DMS53 treated with DMSO at 0.1 percent for 48 hours (cell line): Measurements from ENCODE around the gene ADAMTS13.
A peak's percentile ranks its signal among the peaks of the same experiment; 100 is the strongest.
"Not testable (repeated sequence)": the region's sequence is repeated elsewhere in the genome, so short reads cannot be mapped to it uniquely, and the experiment has no call there.

ENCODE experiments used
- DNase-seq: peaks from one replicate; lab custom pipeline; 2025; ENCODE audit not compliant: unreplicated experiment; lab: John Stamatoyannopoulos, UW

The ADAMTS13 gene

GRCh38 chr9:133424187-133424586 lies 2.0 kb downstream of the ADAMTS13 start:
- no peak for DNase-seq

DNA sequence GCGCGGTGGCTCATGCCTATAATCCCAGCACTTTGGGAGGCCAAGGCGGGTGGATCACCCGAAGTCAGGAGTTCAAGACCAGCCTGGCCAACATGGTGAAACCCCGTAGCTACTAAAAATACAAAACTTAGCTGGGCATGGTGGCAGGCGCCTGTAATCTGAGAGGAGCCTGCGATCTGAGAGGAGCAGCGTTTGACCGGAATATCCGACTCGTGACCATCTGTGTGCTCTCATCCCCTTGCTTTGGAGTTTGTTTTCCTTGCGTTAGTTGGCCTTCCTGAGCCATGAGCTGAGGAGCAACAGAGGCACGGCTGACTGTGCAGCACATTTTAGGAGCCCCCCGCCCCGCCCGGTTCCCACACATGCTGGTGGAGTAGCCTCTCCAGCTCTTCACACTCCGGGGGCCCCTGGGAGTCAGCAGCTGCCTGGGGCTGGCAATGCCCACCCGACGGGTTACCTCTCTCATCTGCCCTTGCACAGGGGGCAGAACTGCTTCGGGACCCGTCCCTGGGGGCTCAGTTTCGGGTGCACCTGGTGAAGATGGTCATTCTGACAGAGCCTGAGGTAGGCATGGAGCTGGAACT lies 3.0 kb downstream of the ADAMTS13 start:
- no peak for DNase-seq

DNA sequence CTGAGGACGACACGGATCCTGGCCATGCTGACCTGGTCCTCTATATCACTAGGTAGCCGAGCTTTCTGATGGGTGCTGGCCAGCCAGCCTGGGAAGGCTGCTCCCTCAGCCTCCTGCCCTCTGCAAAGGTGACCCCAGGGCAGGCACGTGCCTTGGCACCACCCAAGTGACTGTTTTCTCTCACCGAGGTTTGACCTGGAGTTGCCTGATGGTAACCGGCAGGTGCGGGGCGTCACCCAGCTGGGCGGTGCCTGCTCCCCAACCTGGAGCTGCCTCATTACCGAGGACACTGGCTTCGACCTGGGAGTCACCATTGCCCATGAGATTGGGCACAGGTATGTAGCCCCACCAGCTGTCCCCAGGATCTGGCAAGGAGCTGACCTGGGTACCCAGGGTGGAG lies 3.8 kb downstream of the ADAMTS13 start:
- DNase-seq = no peak

- DNase-seq = no peak
Measured at GRCh38 chr9:133427658-133428348, 5.6 kb downstream of the ADAMTS13 start.

- DNase-seq = peak; percentile 53
Measured at GRCh38 chr9:133428617-133429101, 6.5 kb downstream of the ADAMTS13 start.

DNA sequence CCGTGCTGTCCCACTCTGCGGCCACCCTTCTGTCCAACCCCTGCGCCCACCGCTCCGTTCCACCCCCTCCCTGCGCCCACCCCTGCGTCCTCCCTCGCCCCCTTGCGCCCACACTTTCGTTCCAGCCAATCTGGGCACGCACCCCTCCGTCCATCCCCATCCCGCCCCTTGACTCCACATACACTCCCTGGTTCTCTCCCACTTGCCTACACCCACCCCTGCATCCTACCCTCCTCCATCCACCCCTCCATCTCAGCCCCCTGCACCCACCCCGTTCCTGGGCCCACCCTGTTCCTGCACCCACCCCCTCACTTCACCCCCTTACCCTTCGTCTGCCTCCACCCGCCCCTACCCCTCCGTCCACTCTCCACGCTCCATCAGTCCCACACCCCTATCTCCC lies 7.0 kb downstream of the ADAMTS13 start:
- no peak for DNase-seq

DNA sequence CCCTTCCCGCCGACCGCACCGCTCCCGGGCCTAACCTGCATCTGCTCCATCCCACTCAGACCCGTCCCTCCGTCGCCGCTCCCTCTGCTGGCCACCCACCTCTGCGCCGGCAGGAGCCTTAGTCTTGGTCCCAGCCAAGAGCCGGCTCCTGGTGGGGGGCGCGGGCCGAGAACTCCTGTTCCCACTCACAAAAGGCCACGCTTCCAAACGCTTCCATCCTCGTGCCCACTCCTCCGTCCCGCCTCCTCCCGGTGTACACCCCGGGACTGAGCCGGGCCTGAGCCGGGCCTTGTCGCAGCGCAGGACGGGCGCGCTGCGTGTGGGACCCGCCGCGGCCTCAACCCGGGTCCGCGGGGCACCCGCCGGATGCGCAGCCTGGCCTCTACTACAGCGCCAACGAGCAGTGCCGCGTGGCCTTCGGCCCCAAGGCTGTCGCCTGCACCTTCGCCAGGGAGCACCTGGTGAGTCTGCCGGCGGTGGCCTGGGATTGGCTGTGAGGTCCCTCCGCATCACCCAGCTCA lies 7.5 kb downstream of the ADAMTS13 start:
- no peak for DNase-seq

GRCh38 chr9:133430244-133430643 lies 8.1 kb downstream of the ADAMTS13 start:
- DNase-seq = no peak

GRCh38 chr9:133433351-133433843 lies 11.2 kb downstream of the ADAMTS13 start:
- no peak for DNase-seq

DNA sequence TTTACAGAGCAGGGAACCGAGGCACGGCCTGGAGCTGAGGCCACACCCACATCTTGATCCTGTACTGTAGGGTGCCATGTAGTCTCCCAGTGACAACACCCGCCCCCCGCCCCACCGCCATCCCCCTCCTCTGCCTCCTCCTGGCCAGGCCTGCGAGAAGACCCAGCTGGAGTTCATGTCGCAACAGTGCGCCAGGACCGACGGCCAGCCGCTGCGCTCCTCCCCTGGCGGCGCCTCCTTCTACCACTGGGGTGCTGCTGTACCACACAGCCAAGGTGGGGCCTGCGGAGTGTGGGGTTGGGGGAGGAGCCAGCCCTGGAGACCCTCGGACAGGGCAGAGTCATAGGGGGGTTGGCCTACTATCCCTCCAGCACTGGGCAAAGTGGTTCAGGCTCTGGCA lies 14.5 kb downstream of the ADAMTS13 start:
- DNase-seq = no peak

DNA sequence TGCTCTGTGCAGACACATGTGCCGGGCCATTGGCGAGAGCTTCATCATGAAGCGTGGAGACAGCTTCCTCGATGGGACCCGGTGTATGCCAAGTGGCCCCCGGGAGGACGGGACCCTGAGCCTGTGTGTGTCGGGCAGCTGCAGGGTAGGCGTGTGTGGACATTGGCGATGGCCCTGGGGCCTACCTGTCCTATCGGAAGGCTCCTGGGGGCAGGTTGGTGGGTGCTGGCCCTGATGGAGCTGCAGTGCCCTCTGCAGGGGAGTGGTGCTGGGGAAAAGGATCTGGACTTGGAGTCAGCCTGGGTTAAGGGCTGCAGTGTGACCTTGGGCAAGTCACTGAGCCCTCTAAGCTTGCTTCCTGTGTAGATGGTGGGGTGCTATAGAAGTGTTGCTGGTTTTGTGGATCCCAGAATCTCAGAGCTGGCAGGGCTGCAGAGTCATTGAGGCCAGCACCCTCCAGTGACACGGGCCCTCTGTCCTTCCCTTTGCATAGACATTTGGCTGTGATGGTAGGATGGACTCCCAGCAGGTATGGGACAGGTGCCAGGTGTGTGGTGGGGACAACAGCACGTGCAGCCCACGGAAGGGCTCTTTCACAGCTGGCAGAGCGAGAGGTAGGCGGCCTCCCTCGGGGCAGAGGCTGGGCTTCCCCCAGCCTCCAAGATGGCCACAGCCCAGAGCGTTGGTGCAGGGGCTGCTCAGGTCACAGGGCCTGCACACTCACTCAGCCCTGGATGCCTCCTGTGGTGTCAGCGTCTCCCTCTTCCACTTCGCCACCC lies 15.8 kb downstream of the ADAMTS13 start:
- no peak for DNase-seq

DNA sequence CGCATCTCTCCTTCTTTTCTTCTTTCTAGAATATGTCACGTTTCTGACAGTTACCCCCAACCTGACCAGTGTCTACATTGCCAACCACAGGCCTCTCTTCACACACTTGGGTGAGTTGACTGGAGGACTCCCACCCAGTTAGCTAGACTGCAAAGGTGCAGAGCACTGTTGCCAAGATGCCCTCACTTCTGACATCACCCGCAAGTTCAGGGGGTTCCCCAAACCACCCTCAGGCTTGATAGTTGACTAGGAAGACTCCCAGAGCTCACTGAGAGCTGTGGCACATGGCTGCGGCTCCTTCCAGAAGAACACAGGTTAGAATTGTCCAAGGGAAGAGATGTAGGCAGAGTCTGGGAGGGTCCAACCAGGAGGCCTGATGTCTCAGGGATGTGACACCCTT lies 17.2 kb downstream of the ADAMTS13 start:
- no peak for DNase-seq

DNA sequence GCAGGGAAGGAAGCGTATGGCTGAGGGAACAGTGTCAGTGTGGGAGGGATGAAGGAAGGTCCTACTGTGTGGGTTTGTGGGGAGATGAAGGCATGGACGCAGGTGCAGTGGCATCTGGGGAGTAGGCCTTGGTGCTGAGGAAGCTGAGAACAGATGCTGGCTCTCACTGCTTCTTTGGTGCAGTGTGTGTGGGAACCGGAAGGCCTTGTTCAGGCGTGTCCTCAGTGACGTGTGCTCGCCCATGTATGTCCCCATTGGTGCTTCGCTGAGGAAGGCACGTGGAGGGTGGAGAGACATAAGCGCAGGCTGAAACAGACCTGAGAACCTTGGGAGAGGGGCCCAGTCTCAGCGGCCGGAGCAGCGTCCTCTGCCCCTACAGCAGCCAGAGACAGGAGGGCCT lies 18.7 kb downstream of the ADAMTS13 start:
- no peak for DNase-seq

DNA sequence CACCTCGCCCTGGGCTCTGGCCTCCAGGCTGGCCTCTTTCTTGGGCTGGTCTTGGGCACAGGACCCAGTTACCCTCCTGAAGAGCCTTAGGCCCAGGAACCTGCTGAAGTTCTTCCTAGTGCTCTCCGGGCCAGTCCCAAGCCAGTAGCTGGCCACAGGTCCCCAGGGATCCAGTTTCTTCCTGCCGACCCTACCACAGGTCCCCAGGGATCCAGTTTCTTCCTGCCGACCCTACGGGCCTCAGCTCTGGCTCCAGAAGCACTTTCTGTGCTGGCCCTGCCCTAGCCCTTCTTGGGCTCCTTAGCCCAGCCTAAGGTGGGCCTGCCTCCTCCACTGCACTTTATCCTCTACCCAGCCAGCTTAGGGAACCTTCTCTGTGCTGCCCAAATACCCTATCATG lies 19.4 kb downstream of the ADAMTS13 start:
- no peak for DNase-seq

DNA sequence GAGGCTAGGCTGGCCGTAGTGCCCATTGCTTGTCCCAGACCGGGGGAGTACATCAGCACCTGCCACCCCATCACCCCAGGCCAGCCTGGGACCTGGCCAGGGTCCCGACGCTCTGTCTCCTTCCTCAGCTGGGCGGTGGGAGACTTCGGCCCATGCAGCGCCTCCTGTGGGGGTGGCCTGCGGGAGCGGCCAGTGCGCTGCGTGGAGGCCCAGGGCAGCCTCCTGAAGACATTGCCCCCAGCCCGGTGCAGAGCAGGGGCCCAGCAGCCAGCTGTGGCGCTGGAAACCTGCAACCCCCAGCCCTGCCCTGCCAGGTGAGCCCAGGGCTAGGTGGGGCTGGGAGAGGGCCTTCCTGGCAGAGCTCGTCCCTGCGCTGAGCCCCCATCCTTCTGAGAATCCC lies 21.1 kb downstream of the ADAMTS13 start:
- no peak for DNase-seq

DNA sequence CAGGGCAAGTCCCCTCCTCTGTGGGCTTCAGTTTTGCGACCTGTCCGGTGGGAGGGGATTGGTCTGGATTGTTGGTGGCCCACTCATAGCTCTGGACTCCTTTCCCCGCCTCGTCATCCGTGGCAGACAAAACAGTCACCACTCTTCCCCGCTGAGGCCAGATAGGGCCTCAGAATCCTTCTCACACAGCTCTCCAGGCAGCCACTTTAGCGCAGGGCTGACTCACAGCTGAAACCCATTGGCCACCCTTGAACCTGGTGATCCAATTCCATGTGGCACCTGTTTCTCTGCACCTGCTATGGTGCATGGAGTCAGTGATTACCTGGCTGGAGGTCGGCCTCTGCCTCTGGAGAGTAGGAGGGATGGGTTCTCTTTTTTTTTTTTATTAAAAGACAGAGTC lies 21.8 kb downstream of the ADAMTS13 start:
- peak; percentile 75 for DNase-seq

- no peak for DNase-seq
Measured at GRCh38 chr9:133445293-133445969, 23.3 kb downstream of the ADAMTS13 start.

- no peak for DNase-seq
Measured at GRCh38 chr9:133448487-133448972, 26.4 kb downstream of the ADAMTS13 start.

DNA sequence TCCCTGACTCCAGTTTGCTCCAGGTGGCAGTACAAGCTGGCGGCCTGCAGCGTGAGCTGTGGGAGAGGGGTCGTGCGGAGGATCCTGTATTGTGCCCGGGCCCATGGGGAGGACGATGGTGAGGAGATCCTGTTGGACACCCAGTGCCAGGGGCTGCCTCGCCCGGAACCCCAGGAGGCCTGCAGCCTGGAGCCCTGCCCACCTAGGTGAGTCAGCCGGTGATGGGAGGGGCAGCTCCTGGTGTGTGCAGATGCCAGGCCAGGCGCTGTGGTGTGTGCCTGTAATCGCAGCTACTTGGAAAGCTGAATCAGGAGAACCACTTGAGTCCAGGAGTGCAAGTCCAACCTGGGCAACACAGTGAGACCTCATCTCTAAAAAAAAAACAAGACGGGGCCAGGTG lies 27.6 kb downstream of the ADAMTS13 start:
- DNase-seq = peak; percentile 68

- not testable (repeated sequence) for DNase-seq
Measured at GRCh38 chr9:133451865-133452264, 29.7 kb downstream of the ADAMTS13 start.

- DNase-seq = no peak
Measured at GRCh38 chr9:133452562-133452961, 30.4 kb downstream of the ADAMTS13 start.
